ENCODE measurements around the gene DUSP9.

GRCh38 chrX:153640045-153640686 lies 6.8 kb upstream of the DUSP9 start:
- no peak for TF ChIP-seq POLR2A (IDR thresholded peaks at IDR 0.05)
- no peak for TF ChIP-seq CTCF (IDR thresholded peaks at IDR 0.05)

Measured in heart left ventricle (tissue), 13 donors.